Effector memory CD8-positive, alpha-beta T cell (primary cell): ENCODE results near the gene CD8B2.

Experiments
- ATAC-seq: fragments of 150-1000 bp; cut with Tn5 transposase; replicated peaks from 2 replicates; pipeline ENCODE4 v1.10.0; 2021; ENCODE audit warnings: mild to moderate bottlenecking, moderate library complexity
- DNase-seq, 3 experiments: peaks; one replicate each; pipeline ENCODE4 v3.0.0; 2021
- H3K27ac Mint-ChIP-seq, 2 donors: one replicate each; pipeline ENCODE4 v1.8.0; 2022; ENCODE audit warnings: mild to moderate bottlenecking in 2 of 2, mixed read lengths in 2 of 2, moderate library complexity in 2 of 2
- H3K27me3 Mint-ChIP-seq, 2 donors: one replicate each; pipeline ENCODE4 v1.8.0; 2022; ENCODE audit warnings: mixed read lengths in 2 of 2
- H3K36me3 Mint-ChIP-seq: one replicate; pipeline ENCODE4 v1.8.0; 2022; ENCODE audit warnings: mild to moderate bottlenecking, moderate library complexity, mixed read lengths; ENCODE audit not compliant: insufficient read depth
- H3K4me1 Mint-ChIP-seq, 2 donors: one replicate each; pipeline ENCODE4 v1.8.0; 2022; ENCODE audit warnings: low read depth in 2 of 2, mixed read lengths in 2 of 2
- H3K4me3 Mint-ChIP-seq, 2 donors: one replicate each; pipeline ENCODE4 v1.8.0; 2022; ENCODE audit warnings: mild to moderate bottlenecking in 2 of 2, mixed read lengths in 2 of 2, moderate library complexity in 2 of 2
- H3K9me3 Mint-ChIP-seq, 2 donors: one replicate each; pipeline ENCODE4 v1.8.0; 2022; ENCODE audit warnings: mixed read lengths in 2 of 2

Gene CD8B2

DNA sequence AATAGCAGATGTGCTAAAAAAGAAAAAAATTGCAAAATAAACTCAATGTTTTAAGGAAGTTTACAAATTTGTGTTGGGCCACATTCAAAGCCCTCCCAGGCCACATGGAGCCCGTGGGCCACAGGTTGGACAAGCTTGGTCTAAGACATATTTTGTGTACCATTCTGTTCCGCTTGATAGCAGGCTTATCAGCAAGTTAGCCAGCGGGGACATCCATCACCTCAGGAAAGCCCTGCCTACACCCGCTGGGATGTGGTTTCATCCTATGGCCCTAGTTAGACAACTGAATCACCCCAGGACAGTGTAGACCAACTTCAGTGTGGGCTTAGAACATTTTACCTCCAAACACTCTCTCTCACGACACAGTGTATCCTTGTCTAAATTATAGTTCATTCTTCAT is 32.6 kb downstream of the CD8B2 start:
- no peak for ATAC-seq
- Mint-ChIP-seq H3K4me3 (no peak overlapping the region), H3K36me3 (no peaks in the 10 kb centered on the region), H3K27me3 (peaks cover 0 to 6% of the 10 kb centered on the region in 2 donors), H3K4me1 (no peaks in the 10 kb centered on the region), H3K27ac (no peak overlapping the region), H3K9me3 (peaks cover 2 to 7% of the 10 kb centered on the region in 2 donors)
- DNase-seq: no peak

DNA sequence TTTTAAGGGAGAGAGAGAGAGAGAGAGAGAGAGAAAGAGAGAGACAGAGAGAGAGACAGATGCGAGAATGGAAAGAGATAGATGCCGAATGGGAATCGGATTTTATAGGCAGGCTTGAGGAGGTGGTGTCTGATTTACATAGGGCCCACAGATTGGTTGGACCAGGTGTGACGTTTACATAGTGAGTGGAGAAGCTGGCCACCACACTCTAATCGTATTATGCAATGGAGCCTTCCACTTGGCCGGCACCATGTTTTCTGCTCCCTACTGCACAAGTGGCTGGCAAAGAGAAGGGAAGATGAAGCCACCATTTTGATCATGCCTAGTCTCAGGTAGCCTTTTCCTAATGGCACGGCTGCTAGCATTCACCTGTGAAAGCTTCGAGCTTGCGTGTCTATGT is 33.9 kb downstream of the CD8B2 start:
- no peaks in the 10 kb centered on the region for H3K36me3 Mint-ChIP-seq
- H3K27me3 Mint-ChIP-seq: peaks cover 0 to 6% of the 10 kb centered on the region in 2 donors
- H3K27ac Mint-ChIP-seq: no peak overlapping the region
- H3K4me3 Mint-ChIP-seq: no peak overlapping the region
- H3K4me1 Mint-ChIP-seq: no peaks in the 10 kb centered on the region
- ATAC-seq: no peak
- DNase-seq: no peak
- H3K9me3 Mint-ChIP-seq: peaks cover 7% of the 10 kb centered on the region in 2 donors

DNA sequence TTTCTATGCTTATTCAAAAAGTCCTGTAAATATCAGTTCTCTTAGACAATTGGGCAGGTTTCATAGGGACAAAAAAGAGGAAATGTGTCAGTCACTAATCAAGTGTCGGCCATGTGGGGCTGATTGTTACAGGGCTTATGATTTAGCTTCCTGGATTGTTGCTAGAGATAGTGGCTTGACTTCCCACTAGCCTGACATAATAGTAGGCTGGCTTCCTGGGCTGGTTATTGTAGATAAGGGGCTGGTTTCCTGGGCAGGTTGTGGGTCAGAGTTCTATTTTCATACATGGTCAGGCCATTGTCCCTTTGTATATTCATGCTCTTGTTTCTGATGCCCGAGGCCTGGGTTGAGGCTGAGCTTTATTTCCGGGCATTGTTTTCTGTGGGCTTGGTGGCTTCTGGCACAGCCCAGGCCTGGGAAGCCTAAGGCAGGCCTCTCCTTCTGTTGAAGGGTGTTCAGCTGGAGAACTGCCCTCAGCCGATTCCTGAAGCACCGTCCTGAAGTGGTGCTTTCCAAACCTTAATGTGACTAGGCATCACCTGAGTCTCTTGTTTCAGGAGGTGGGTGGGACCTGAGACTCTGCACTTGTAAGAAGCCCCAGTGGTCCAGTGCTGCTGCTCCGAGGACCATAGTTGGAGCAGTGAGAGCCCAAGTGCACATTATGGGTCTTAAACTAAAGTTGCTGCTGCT is 37.0 kb downstream of the CD8B2 start:
- Mint-ChIP-seq H3K27me3 (peaks cover 11 to 18% of the 10 kb centered on the region in 2 donors), H3K4me3 (no peak overlapping the region)

GRCh38 chr2:106530866-106531265 is 43.7 kb downstream of the CD8B2 start:
- DNase-seq (no peak), ATAC-seq (no peak)

More for the DNA sequence above, 37.0 kb downstream of the CD8B2 start:
- ATAC-seq (no peak), DNase-seq (no peak)
- Mint-ChIP-seq H3K36me3 (no peaks in the 10 kb centered on the region), H3K27ac (no peak overlapping the region), H3K4me1 (no peaks in the 10 kb centered on the region), H3K9me3 (peaks cover 7% of the 10 kb centered on the region in 2 donors)

DNA sequence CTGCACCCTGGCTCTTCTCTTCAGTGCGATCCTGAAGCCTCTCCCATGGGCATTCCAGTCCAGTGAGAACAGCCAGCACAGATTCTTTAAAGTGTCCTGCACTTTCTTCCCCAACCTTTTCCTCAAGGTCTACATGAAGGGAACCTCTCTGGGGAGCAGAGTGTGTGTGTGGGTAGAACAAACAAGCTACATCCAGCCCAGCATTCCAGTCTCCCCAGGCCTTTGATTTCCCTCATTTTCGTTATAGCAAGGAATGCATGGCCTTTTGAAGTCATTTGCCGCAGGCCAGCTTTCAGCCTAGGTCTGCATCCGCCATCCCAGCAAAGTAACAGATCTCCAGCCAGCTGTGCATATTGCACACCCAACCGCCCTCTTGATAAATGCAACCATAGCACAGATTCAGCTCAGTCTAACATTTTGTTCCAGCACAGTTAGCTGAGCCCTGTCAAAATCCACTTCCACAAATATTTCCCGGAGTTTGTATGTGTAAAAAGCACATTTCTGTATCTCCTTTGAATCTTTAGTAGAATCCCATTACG is 44.6 kb downstream of the CD8B2 start:
- Mint-ChIP-seq H3K9me3 (no peaks in the 10 kb centered on the region), H3K27me3 (peaks cover 54 to 78% of the 10 kb centered on the region in 2 donors), H3K4me1 (peaks cover 0 to 1% of the 10 kb centered on the region in 2 donors), H3K27ac (no peak overlapping the region), H3K36me3 (no peaks in the 10 kb centered on the region), H3K4me3 (no peak overlapping the region)
- ATAC-seq: no peak
- DNase-seq: no peak

More at GRCh38 chr2:106530866-106531265, 43.7 kb downstream of the CD8B2 start:
- no peaks in the 10 kb centered on the region for H3K9me3 Mint-ChIP-seq
- no peak overlapping the region for H3K4me3 Mint-ChIP-seq
- no peaks in the 10 kb centered on the region for H3K36me3 Mint-ChIP-seq
- H3K27me3 Mint-ChIP-seq: peaks cover 54 to 78% of the 10 kb centered on the region in 2 donors
- H3K27ac Mint-ChIP-seq: no peak overlapping the region
- peaks cover 0 to 1% of the 10 kb centered on the region in 2 donors for H3K4me1 Mint-ChIP-seq

DNA sequence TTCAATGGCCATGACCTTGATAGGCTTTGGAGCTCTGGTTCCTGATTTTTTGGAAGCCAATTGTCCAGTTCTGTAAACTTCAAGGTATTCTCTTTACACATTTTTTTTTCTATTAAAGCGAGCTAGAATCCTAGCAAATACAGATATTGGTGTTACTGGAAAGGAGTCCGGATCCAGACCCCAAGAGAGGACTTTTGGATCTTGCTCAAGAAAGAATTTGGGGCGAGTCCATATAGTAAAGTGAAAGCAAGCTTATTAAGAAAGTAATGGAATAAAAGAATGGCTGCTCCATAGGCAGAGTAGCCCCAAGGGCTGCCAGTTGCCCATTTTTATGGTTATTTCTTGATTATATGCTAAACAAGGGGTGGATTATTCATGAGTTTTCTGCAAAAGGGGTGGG is 45.1 kb downstream of the CD8B2 start:
- ATAC-seq (no peak), DNase-seq (no peak)
- H3K9me3 Mint-ChIP-seq: no peaks in the 10 kb centered on the region
- H3K4me1 Mint-ChIP-seq: peaks cover 0 to 1% of the 10 kb centered on the region in 2 donors
- peaks cover 54 to 78% of the 10 kb centered on the region in 2 donors for H3K27me3 Mint-ChIP-seq
- no peak overlapping the region for H3K27ac Mint-ChIP-seq
- no peaks in the 10 kb centered on the region for H3K36me3 Mint-ChIP-seq
- H3K4me3 Mint-ChIP-seq: no peak overlapping the region

GRCh38 chr2:106534471-106534870 is 47.3 kb downstream of the CD8B2 start:
- Mint-ChIP-seq H3K27ac (no peak overlapping the region), H3K9me3 (no peaks in the 10 kb centered on the region), H3K36me3 (no peaks in the 10 kb centered on the region), H3K4me3 (no peak overlapping the region), H3K4me1 (peaks cover 0 to 1% of the 10 kb centered on the region in 2 donors), H3K27me3 (peaks cover 42 to 59% of the 10 kb centered on the region in 2 donors)
- DNase-seq: no peak
- ATAC-seq: no peak

- H3K9me3 Mint-ChIP-seq: no peaks in the 10 kb centered on the region
- no peaks in the 10 kb centered on the region for H3K4me1 Mint-ChIP-seq
- peaks cover 40 to 51% of the 10 kb centered on the region in 2 donors for H3K27me3 Mint-ChIP-seq
- H3K4me3 Mint-ChIP-seq: no peak overlapping the region
- H3K27ac Mint-ChIP-seq: no peak overlapping the region
- DNase-seq (no peak), ATAC-seq (no peak)
- peaks cover 3% of the 10 kb centered on the region for H3K36me3 Mint-ChIP-seq
Measured at GRCh38 chr2:106536490-106536889, 49.3 kb downstream of the CD8B2 start.

GRCh38 chr2:106537047-106537446 is 49.9 kb downstream of the CD8B2 start:
- peak; percentile 43 for ATAC-seq
- H3K4me3 Mint-ChIP-seq: no peak overlapping the region
- DNase-seq: no peak
- peaks cover 3% of the 10 kb centered on the region for H3K36me3 Mint-ChIP-seq
- no peak overlapping the region for H3K27ac Mint-ChIP-seq
- H3K27me3 Mint-ChIP-seq: peaks cover 40 to 51% of the 10 kb centered on the region in 2 donors
- no peaks in the 10 kb centered on the region for H3K9me3 Mint-ChIP-seq
- no peaks in the 10 kb centered on the region for H3K4me1 Mint-ChIP-seq

DNA sequence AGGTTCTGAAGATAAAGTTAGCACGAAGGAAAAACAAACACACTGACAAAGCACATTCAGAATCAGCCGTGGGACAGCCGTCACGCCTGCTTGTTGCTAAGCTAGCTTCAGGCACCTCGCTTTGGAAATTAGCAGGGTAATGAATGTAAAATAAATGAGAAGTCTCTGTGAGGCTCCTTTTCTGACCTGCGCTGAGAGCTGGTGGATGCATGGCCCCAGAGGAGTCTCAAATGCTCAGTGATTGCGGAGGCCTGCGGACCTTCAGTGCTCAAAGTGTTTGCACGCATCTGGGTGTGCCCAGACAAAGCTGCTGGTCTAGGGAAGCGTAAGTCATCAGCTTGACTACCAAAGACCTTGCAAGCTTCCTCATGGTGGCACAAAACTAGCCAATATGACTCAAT is 50.6 kb downstream of the CD8B2 start:
- Mint-ChIP-seq H3K27ac (no peak overlapping the region), H3K36me3 (peaks cover 3% of the 10 kb centered on the region), H3K4me3 (no peak overlapping the region), H3K4me1 (peaks cover 0 to 1% of the 10 kb centered on the region in 2 donors), H3K9me3 (no peaks in the 10 kb centered on the region), H3K27me3 (peaks cover 43 to 56% of the 10 kb centered on the region in 2 donors)
- no peak for DNase-seq
- no peak for ATAC-seq

DNA sequence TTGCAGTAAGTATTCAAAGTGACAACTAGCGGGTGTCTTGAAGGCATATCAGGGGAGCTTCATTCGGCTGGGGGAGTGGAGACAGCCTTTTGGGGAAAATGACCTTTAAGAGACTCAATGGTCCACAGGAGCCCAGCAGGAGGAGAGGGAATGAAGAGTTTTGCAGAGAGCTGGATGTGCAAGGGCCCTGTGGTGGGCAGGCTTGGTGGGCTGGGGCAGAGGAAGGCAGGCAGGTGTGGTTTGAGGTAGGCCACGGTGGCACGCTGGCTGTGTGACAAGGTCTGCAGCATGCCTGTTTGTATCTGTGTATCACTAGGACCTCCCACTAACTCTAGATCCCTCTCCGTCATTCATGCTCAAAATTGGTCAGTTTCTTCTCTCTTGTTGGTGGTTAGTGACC is 53.7 kb downstream of the CD8B2 start:
- no peak for ATAC-seq

DNA sequence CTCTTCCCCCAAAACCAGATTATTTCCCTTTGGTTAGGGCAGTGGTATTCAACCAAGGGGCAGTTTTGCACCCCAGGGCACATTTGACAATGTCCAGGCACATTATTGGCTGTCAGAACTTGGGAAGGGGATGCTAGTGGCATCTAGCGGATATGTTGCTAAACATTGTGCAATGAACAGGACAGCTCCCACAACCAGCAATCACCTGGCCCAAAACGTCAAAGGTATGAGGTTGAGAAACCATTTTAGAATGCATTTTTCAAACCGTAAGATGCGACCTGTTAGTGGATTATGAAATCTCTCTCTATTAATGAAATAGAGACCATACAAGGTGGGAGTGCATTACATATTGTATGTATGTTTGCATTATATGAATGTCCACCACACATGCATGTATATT is 54.2 kb downstream of the CD8B2 start:
- DNase-seq (no peak), ATAC-seq (no peak)
- Mint-ChIP-seq H3K4me1 (peaks cover 0 to 2% of the 10 kb centered on the region in 2 donors), H3K9me3 (no peaks in the 10 kb centered on the region), H3K27ac (no peak overlapping the region), H3K36me3 (peaks cover 3% of the 10 kb centered on the region), H3K27me3 (peaks cover 29 to 59% of the 10 kb centered on the region in 2 donors), H3K4me3 (no peak overlapping the region)

More for the DNA sequence above, 53.7 kb downstream of the CD8B2 start:
- H3K4me1 Mint-ChIP-seq: peaks cover 0 to 2% of the 10 kb centered on the region in 2 donors
- no peaks in the 10 kb centered on the region for H3K9me3 Mint-ChIP-seq
- H3K4me3 Mint-ChIP-seq: no peak overlapping the region
- H3K27ac Mint-ChIP-seq: no peak overlapping the region
- peaks cover 29 to 55% of the 10 kb centered on the region in 2 donors for H3K27me3 Mint-ChIP-seq
- no peak for DNase-seq
- peaks cover 3% of the 10 kb centered on the region for H3K36me3 Mint-ChIP-seq

DNA sequence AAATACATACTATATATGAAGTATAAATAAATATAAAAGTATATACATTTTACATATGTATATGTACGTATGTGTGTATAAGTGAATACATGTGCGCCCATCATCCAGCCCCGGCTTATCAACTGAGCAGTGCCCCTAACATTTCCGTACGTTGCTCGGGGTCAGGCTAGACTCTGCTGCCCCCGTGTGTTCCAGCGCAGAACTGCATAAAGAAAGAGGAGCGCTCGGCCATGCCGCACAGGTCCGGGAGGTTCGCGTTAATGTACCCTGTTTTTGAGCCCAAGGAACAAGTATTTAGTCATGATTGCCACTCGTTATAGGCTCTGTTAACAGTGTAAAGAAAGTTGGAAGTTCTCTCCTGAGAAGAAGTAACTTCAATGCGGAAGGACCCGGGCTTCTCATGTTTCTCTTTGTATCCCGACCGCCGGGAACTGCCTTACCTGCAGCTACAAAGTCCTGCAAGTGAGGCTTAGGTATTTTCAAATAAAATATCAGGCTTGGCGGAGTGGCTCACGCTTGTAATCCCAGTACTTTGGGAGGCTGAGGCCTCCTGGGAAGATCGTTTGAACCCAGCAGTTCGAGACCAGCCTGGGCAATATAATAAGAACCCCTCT is 55.7 kb downstream of the CD8B2 start:
- DNase-seq (peak; percentile 64 to 75 (median 65)), ATAC-seq (peak; percentile 98)
- no peak overlapping the region for H3K27ac Mint-ChIP-seq
- H3K36me3 Mint-ChIP-seq: peaks cover 3% of the 10 kb centered on the region
- H3K27me3 Mint-ChIP-seq: peaks cover 35 to 67% of the 10 kb centered on the region in 2 donors
- no peaks in the 10 kb centered on the region for H3K9me3 Mint-ChIP-seq
- peak overlapping the region; percentile 7 to 35 for H3K4me3 Mint-ChIP-seq
- H3K4me1 Mint-ChIP-seq: peaks cover 0 to 2% of the 10 kb centered on the region in 2 donors

DNA sequence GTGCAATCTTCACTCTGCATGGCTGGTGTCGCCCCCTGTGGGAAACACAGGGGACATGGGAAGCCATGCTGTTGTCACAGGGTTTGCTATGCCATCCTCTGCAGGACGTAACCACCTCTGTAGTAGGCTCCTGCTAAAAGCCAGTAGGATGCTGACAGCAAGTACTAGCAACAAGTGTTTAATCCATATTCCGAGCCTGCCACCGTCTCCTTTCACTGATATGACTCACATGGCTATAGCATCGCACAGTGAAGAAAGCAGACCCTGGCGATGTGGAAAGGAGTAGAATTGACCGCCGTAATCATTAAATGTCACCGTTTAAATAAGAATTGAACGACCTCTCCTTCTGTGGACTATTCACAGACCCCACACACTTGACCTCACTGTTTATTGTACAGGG is 57.8 kb downstream of the CD8B2 start:
- no peak for DNase-seq
- no peak for ATAC-seq
- Mint-ChIP-seq H3K9me3 (no peaks in the 10 kb centered on the region), H3K27ac (no peak overlapping the region), H3K36me3 (peaks cover 3% of the 10 kb centered on the region), H3K4me1 (peaks cover 0 to 2% of the 10 kb centered on the region in 2 donors), H3K27me3 (peaks cover 41 to 75% of the 10 kb centered on the region in 2 donors), H3K4me3 (no peak overlapping the region)
